HepG2 (cell line): ENCODE measurements around the gene MFF. TPM values are rescaled to one million over a fixed set of nuclear protein-coding genes. Genes with fewer than 3 reads are reported as not detected.
A peak's percentile ranks its signal among the peaks of the same experiment; 100 is the strongest.

Source experiments
- CREB1 ChIP-seq, 2 experiments: fragments of 450-650 bp in 1 of 2; IDR thresholded peaks; 2 replicates each; pipeline ENCODE4 v1.6.1; 2016 to 2017; ENCODE audit warnings: control low read depth in 1 of 2, mild to moderate bottlenecking in 1 of 2, missing compliant biosample characterization in 1 of 2, missing genetic modification characterization in 1 of 2
- HNF4A ChIP-seq: sonication (generic); formaldehyde crosslinking; IDR thresholded peaks from 2 replicates; pipeline ENCODE4 v1.4.0; 2020; ENCODE audit warnings: missing genetic modification reagents
- JARID2 ChIP-seq: sonication (generic); formaldehyde crosslinking; IDR thresholded peaks from 2 replicates; pipeline ENCODE4 v1.8.1; 2023; ENCODE audit warnings: missing genetic modification reagents, inconsistent platforms; ENCODE audit not compliant: insufficient replicate concordance
- KMT2B ChIP-seq: IDR thresholded peaks from 2 replicates; pipeline ENCODE4 v1.6.1; 2016; ENCODE audit warnings: missing genetic modification reagents, missing compliant biosample characterization
- PAX8 ChIP-seq: sonication (generic); formaldehyde crosslinking; IDR thresholded peaks from 2 replicates; pipeline ENCODE4 v1.8.0; 2022; ENCODE audit warnings: mild to moderate bottlenecking, missing genetic modification reagents, borderline replicate concordance
- SP4 ChIP-seq: sonication (generic); formaldehyde crosslinking; IDR thresholded peaks from 2 replicates; pipeline ENCODE4 v1.8.1; 2023; ENCODE audit warnings: mild to moderate bottlenecking, missing genetic modification reagents
- SUZ12 ChIP-seq: fragments of 150-350 bp; IDR thresholded peaks from 2 replicates; pipeline ENCODE4 v1.6.1; 2014; ENCODE audit warnings: low read depth, low read length
- ZFP37 ChIP-seq: sonication (generic); formaldehyde crosslinking; IDR thresholded peaks from 2 replicates; pipeline ENCODE4 v1.4.0; 2020; ENCODE audit warnings: missing genetic modification reagents, borderline replicate concordance
- ZNF331 ChIP-seq: sonication (generic); formaldehyde crosslinking; IDR thresholded peaks from 2 replicates; pipeline ENCODE4 v1.4.0; 2020; ENCODE audit warnings: missing genetic modification reagents
- ZNF556 ChIP-seq: sonication (generic); formaldehyde crosslinking; IDR thresholded peaks from 2 replicates; pipeline ENCODE4 v1.4.0; 2020; ENCODE audit warnings: mild to moderate bottlenecking, missing genetic modification reagents, borderline replicate concordance
- ZNF883 ChIP-seq: sonication (generic); formaldehyde crosslinking; IDR thresholded peaks from 2 replicates; pipeline ENCODE4 v1.5.1; 2020; ENCODE audit warnings: mild to moderate bottlenecking, missing genetic modification reagents; ENCODE audit errors: not compliant biosample characterization
- polyA plus RNA-seq, 8 experiments: library from polyadenylated mRNA; depleted of rRNA in 3 of 8; stranded (reverse) in 7 of 8; unstranded in 1 of 8; fragments of >200 nt; fragmentation: Illumina TruSeq in 4 of 8; extraction: Trizol in 4 of 8; gene quantifications; 2 replicates each; pipeline versions ENCODE4 v1.2.1 to v1.2.3, GENCODE V29; 2011 to 2016; ENCODE audit warnings: low read depth in 4 of 8, missing spikeins in 1 of 8, mixed read lengths in 1 of 8; ENCODE audit not compliant: insufficient read depth in 1 of 8
- total RNA-seq, 5 experiments: library from RNA; depleted of rRNA; stranded (reverse); fragments of >200 nt; fragmentation: Illumina TruSeq; extraction: Trizol; gene quantifications; 2 replicates each; pipeline ENCODE4 v1.2.3, GENCODE V29; 2016; ENCODE audit warnings: low read depth in 1 of 5
- TF ChIP-seq, protein P1 (sequence below): sonication (generic); formaldehyde crosslinking; IDR thresholded peaks from 2 replicates; pipeline ENCODE4 v1.5.1; 2020; ENCODE audit warnings: missing genetic modification reagents, mild to moderate bottlenecking, borderline replicate concordance
- TF ChIP-seq, protein P2 (sequence below): sonication (generic); formaldehyde crosslinking; IDR thresholded peaks from 2 replicates; pipeline ENCODE4 v1.4.0; 2020; ENCODE audit warnings: missing genetic modification reagents, borderline replicate concordance
- TF ChIP-seq, protein P3 (sequence below): IDR thresholded peaks from 2 replicates; pipeline ENCODE4 v1.6.1; 2016; ENCODE audit warnings: missing compliant biosample characterization, missing genetic modification reagents, borderline replicate concordance
- TF ChIP-seq, protein P4 (sequence below): sonication (generic); formaldehyde crosslinking; conservative IDR thresholded peaks from 2 replicates; pipeline ENCODE4 v1.4.0; 2020; ENCODE audit warnings: mild to moderate bottlenecking, missing genetic modification reagents, moderate library complexity
- TF ChIP-seq, protein P5 (sequence below): IDR thresholded peaks from 2 replicates; pipeline ENCODE4 v1.6.1; 2016

The MFF gene
- total and polyA plus RNA-seq, 2 of the 13 experiments (the other 11 are each of a cell fraction or from before 2014, with no cell fraction given): 81.9 to 156 TPM

DNA sequence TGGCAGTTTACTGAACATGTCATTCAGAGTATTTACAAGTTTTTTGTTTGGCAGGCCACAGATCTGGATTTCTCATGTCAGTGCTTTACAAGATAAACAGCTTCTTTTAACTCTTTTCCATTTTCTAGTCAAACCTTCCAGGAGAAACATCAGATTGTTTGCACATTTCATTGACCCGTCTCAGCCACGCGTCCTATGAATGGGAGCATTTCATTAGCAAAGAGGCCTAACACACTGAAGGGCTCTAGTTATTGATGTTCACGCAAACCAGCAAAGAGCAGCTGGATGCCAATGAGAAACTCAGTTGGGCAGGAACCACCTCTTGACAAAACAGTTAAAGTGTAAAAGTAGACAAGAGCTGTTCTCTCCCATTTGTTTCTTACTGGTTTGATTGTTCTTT is 29.2 kb upstream of the MFF start (continued):
- TF ChIP-seq, protein P1, sequence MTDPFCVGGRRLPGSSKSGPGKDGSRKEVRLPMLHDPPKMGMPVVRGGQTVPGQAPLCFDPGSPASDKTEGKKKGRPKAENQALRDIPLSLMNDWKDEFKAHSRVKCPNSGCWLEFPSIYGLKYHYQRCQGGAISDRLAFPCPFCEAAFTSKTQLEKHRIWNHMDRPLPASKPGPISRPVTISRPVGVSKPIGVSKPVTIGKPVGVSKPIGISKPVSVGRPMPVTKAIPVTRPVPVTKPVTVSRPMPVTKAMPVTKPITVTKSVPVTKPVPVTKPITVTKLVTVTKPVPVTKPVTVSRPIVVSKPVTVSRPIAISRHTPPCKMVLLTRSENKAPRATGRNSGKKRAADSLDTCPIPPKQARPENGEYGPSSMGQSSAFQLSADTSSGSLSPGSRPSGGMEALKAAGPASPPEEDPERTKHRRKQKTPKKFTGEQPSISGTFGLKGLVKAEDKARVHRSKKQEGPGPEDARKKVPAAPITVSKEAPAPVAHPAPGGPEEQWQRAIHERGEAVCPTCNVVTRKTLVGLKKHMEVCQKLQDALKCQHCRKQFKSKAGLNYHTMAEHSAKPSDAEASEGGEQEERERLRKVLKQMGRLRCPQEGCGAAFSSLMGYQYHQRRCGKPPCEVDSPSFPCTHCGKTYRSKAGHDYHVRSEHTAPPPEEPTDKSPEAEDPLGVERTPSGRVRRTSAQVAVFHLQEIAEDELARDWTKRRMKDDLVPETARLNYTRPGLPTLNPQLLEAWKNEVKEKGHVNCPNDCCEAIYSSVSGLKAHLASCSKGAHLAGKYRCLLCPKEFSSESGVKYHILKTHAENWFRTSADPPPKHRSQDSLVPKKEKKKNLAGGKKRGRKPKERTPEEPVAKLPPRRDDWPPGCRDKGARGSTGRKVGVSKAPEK (CRISPR knock-in tag): no peak
- no peak for TF ChIP-seq SUZ12
- no peak for TF ChIP-seq KMT2B (CRISPR knock-in tag)
- TF ChIP-seq, protein P2, sequence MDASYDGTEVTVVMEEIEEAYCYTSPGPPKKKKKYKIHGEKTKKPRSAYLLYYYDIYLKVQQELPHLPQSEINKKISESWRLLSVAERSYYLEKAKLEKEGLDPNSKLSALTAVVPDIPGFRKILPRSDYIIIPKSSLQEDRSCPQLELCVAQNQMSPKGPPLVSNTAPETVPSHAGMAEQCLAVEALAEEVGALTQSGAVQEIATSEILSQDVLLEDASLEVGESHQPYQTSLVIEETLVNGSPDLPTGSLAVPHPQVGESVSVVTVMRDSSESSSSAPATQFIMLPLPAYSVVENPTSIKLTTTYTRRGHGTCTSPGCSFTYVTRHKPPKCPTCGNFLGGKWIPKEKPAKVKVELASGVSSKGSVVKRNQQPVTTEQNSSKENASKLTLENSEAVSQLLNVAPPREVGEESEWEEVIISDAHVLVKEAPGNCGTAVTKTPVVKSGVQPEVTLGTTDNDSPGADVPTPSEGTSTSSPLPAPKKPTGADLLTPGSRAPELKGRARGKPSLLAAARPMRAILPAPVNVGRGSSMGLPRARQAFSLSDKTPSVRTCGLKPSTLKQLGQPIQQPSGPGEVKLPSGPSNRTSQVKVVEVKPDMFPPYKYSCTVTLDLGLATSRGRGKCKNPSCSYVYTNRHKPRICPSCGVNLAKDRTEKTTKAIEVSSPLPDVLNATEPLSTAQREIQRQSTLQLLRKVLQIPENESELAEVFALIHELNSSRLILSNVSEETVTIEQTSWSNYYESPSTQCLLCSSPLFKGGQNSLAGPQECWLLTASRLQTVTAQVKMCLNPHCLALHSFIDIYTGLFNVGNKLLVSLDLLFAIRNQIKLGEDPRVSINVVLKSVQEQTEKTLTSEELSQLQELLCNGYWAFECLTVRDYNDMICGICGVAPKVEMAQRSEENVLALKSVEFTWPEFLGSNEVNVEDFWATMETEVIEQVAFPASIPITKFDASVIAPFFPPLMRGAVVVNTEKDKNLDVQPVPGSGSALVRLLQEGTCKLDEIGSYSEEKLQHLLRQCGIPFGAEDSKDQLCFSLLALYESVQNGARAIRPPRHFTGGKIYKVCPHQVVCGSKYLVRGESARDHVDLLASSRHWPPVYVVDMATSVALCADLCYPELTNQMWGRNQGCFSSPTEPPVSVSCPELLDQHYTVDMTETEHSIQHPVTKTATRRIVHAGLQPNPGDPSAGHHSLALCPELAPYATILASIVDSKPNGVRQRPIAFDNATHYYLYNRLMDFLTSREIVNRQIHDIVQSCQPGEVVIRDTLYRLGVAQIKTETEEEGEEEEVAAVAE (CRISPR knock-in tag): no peak
- no peak for TF ChIP-seq HNF4A (CRISPR knock-in tag)
- TF ChIP-seq ZNF331 (CRISPR knock-in tag): peak; percentile 10; the same call in 1 of the 2 replicates
- no peak for TF ChIP-seq CREB1 (IDR thresholded peaks at IDR 0.05)
- TF ChIP-seq CREB1 (CRISPR knock-in tag; IDR thresholded peaks at IDR 0.05): peak; percentile 47; the same call in 1 of the 2 replicates
- no peak for TF ChIP-seq ZNF556 (CRISPR knock-in tag)
- TF ChIP-seq JARID2 (CRISPR knock-in tag): no peak
- TF ChIP-seq, protein P3, sequence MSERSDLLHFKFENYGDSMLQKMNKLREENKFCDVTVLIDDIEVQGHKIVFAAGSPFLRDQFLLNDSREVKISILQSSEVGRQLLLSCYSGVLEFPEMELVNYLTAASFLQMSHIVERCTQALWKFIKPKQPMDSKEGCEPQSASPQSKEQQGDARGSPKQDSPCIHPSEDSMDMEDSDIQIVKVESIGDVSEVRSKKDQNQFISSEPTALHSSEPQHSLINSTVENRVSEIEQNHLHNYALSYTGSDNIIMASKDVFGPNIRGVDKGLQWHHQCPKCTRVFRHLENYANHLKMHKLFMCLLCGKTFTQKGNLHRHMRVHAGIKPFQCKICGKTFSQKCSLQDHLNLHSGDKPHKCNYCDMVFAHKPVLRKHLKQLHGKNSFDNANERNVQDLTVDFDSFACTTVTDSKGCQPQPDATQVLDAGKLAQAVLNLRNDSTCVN (CRISPR knock-in tag): no peak
- TF ChIP-seq, protein P4, sequence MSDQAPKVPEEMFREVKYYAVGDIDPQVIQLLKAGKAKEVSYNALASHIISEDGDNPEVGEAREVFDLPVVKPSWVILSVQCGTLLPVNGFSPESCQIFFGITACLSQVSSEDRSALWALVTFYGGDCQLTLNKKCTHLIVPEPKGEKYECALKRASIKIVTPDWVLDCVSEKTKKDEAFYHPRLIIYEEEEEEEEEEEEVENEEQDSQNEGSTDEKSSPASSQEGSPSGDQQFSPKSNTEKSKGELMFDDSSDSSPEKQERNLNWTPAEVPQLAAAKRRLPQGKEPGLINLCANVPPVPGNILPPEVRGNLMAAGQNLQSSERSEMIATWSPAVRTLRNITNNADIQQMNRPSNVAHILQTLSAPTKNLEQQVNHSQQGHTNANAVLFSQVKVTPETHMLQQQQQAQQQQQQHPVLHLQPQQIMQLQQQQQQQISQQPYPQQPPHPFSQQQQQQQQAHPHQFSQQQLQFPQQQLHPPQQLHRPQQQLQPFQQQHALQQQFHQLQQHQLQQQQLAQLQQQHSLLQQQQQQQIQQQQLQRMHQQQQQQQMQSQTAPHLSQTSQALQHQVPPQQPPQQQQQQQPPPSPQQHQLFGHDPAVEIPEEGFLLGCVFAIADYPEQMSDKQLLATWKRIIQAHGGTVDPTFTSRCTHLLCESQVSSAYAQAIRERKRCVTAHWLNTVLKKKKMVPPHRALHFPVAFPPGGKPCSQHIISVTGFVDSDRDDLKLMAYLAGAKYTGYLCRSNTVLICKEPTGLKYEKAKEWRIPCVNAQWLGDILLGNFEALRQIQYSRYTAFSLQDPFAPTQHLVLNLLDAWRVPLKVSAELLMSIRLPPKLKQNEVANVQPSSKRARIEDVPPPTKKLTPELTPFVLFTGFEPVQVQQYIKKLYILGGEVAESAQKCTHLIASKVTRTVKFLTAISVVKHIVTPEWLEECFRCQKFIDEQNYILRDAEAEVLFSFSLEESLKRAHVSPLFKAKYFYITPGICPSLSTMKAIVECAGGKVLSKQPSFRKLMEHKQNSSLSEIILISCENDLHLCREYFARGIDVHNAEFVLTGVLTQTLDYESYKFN: peak; percentile 57
- TF ChIP-seq PAX8: no peak
- TF ChIP-seq, protein P5, sequence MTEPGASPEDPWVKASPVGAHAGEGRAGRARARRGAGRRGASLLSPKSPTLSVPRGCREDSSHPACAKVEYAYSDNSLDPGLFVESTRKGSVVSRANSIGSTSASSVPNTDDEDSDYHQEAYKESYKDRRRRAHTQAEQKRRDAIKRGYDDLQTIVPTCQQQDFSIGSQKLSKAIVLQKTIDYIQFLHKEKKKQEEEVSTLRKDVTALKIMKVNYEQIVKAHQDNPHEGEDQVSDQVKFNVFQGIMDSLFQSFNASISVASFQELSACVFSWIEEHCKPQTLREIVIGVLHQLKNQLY: peak; percentile 77; the same call in 1 of the 2 replicates
- no peak for TF ChIP-seq ZFP37
- TF ChIP-seq SP4 (CRISPR knock-in tag): no peak
- no peak for TF ChIP-seq ZNF883 (CRISPR knock-in tag)
